Measurements from ENCODE around the gene SMPD2.

Gene SMPD2

DNA sequence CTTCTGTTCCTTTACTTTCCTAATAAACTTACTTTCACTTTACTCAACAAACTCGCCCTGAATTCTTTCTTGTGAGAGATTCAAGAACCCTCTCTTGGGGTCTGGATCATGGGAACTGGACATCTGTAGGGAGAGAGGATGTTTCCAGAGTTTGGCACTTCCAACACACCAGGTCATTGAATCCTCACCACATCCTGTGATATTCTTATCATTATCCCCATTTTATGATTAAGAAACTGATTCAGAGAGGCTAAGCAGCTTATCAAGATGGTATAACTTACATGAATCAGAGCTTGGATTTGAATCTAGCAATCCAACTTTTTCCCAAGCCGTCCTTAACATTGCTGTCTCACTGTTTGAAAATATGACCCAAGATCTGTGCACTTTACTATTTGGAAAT is 15.6 kb upstream of the SMPD2 start:
- DNase-seq (ENCODE audit: insufficient read length) (no peak), FAIRE-seq (no peak)
- TF ChIP-seq POLR2AphosphoS5 (IDR thresholded peaks at IDR 0.05; ENCODE audit: low read depth, low read length) (no peak), POLR2A (IDR thresholded peaks at IDR 0.05; ENCODE audit: low read depth, low read length) (no peak), TAF1 (IDR thresholded peaks at IDR 0.05; ENCODE audit: borderline replicate concordance, low read depth, low read length) (no peak)

- DNase-seq (ENCODE audit: insufficient read length) (no peak), FAIRE-seq (no peak)
- TF ChIP-seq TAF1 (IDR thresholded peaks at IDR 0.05; ENCODE audit: borderline replicate concordance, low read depth, low read length) (no peak), POLR2AphosphoS5 (IDR thresholded peaks at IDR 0.05; ENCODE audit: low read depth, low read length) (no peak), POLR2A (IDR thresholded peaks at IDR 0.05; ENCODE audit: low read depth, low read length) (no peak)
These were observed 11.5 kb upstream of the SMPD2 start for GRCh38 chr6:109428889-109429477.

GRCh38 chr6:109429496-109429895 is 11.0 kb upstream of the SMPD2 start:
- DNase-seq (ENCODE audit: insufficient read length), result no peak
- TF ChIP-seq POLR2A (IDR thresholded peaks at IDR 0.05; ENCODE audit: low read depth, low read length) (no peak), TAF1 (IDR thresholded peaks at IDR 0.05; ENCODE audit: borderline replicate concordance, low read depth, low read length) (no peak), POLR2AphosphoS5 (IDR thresholded peaks at IDR 0.05; ENCODE audit: low read depth, low read length) (no peak)
- no peak for FAIRE-seq

DNA sequence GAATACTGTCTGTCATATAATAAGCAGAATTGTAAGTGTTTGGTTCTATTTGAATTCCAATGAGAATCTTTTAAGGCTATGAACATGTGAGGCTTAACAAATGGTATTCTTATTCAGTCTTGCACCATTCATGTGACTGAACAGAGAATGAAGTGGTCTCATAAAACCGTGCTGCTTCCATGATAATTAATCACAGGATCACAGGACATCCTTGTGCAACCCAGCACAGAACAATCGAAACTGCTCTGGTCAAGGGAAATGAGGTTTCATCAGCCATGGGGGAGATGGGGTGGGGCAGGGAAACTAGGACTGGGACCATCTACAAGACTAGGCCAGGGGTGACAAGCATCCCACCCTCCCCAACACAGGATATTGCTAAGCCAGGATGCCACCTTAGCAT is 6.1 kb upstream of the SMPD2 start:
- DNase-seq (ENCODE audit: insufficient read length) (no peak), FAIRE-seq (no peak)
- no peak for TF ChIP-seq TAF1 (IDR thresholded peaks at IDR 0.05; ENCODE audit: borderline replicate concordance, low read depth, low read length)
- no peak for TF ChIP-seq POLR2A (IDR thresholded peaks at IDR 0.05; ENCODE audit: low read depth, low read length)
- TF ChIP-seq POLR2AphosphoS5 (IDR thresholded peaks at IDR 0.05; ENCODE audit: low read depth, low read length), result no peak

DNA sequence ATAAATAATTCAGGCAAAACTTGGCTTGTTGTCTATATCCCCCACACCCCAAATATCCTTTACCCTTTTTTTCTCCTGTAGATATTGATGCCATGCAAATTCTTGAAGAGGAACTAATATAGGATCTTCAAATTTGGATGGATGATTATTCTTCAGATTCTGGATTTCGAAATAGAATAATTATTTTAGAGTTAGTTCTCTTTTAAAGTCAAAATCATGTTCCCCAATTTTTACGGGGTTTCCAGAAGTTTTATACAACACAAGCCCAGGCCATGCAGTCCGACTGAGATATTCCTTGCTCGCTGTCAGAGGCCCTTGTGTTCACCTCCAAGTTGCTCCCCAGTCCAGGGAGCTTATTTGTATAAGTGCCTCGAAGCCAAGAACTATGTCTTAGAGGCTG is 4.5 kb upstream of the SMPD2 start:
- FAIRE-seq (no peak), DNase-seq (ENCODE audit: insufficient read length) (no peak)
- TF ChIP-seq POLR2AphosphoS5 (IDR thresholded peaks at IDR 0.05; ENCODE audit: low read depth, low read length), result no peak
- no peak for TF ChIP-seq POLR2A (IDR thresholded peaks at IDR 0.05; ENCODE audit: low read depth, low read length)
- no peak for TF ChIP-seq TAF1 (IDR thresholded peaks at IDR 0.05; ENCODE audit: borderline replicate concordance, low read depth, low read length)

- FAIRE-seq (peak; percentile 82), DNase-seq (ENCODE audit: insufficient read length) (no peak)
- TF ChIP-seq POLR2AphosphoS5 (IDR thresholded peaks at IDR 0.05; ENCODE audit: low read depth, low read length), result peak; percentile 47; the same call in 1 of the 2 replicates
- TF ChIP-seq POLR2A (IDR thresholded peaks at IDR 0.05; ENCODE audit: low read depth, low read length), result 0 out of 2 replicates have a peak, but pooled peaks have one; percentile 33
- no peak for TF ChIP-seq TAF1 (IDR thresholded peaks at IDR 0.05; ENCODE audit: borderline replicate concordance, low read depth, low read length)
These were observed 719 bp downstream of the SMPD2 start for GRCh38 chr6:109441069-109441816.

GRCh38 chr6:109442393-109442924 is 1.9 kb downstream of the SMPD2 start:
- no peak for TF ChIP-seq POLR2A (IDR thresholded peaks at IDR 0.05; ENCODE audit: low read depth, low read length)
- no peak for TF ChIP-seq POLR2AphosphoS5 (IDR thresholded peaks at IDR 0.05; ENCODE audit: low read depth, low read length)
- TF ChIP-seq TAF1 (IDR thresholded peaks at IDR 0.05; ENCODE audit: borderline replicate concordance, low read depth, low read length), result no peak
- no peak for FAIRE-seq
- no peak for DNase-seq (ENCODE audit: insufficient read length)

GRCh38 chr6:109443425-109443950 is 3.0 kb downstream of the SMPD2 start:
- FAIRE-seq (no peak), DNase-seq (ENCODE audit: insufficient read length) (no peak)
- TF ChIP-seq TAF1 (IDR thresholded peaks at IDR 0.05; ENCODE audit: borderline replicate concordance, low read depth, low read length) (no peak), POLR2AphosphoS5 (IDR thresholded peaks at IDR 0.05; ENCODE audit: low read depth, low read length) (0 out of 2 replicates have a peak, but pooled peaks have one; percentile 3)

DNA sequence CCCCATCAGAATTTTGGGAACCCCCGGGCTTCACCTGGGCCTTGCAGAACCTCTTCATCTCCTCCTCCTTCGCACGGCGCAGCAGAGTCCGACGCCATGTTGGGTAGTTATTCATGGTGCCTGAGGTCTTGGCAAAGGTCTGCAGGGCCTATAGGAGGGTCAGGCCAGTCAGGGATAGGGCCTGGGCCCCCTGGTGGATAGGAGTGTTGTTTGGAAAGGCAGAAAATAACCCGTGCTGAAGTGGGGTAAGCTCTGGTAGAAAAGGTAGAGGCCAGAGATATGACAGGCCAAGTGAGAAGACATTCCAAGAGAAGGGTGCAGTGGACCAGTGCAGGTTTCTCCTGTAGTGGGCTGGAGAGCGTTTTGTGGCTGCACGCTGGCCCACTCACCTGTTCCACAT is 4.9 kb downstream of the SMPD2 start:
- no peak for TF ChIP-seq TAF1 (IDR thresholded peaks at IDR 0.05; ENCODE audit: borderline replicate concordance, low read depth, low read length)
- TF ChIP-seq POLR2A (IDR thresholded peaks at IDR 0.05; ENCODE audit: low read depth, low read length), result no peak
- TF ChIP-seq POLR2AphosphoS5 (IDR thresholded peaks at IDR 0.05; ENCODE audit: low read depth, low read length), result no peak
- no peak for DNase-seq (ENCODE audit: insufficient read length)
- no peak for FAIRE-seq

- no peak for DNase-seq (ENCODE audit: insufficient read length)
- TF ChIP-seq TAF1 (IDR thresholded peaks at IDR 0.05; ENCODE audit: borderline replicate concordance, low read depth, low read length) (no peak), POLR2AphosphoS5 (IDR thresholded peaks at IDR 0.05; ENCODE audit: low read depth, low read length) (no peak), POLR2A (IDR thresholded peaks at IDR 0.05; ENCODE audit: low read depth, low read length) (no peak)
- no peak for FAIRE-seq
These were observed 5.5 kb downstream of the SMPD2 start for GRCh38 chr6:109446072-109446471.

- peak; percentile 38; the same call in 1 of the 2 replicates for TF ChIP-seq POLR2A (IDR thresholded peaks at IDR 0.05; ENCODE audit: low read depth, low read length)
- TF ChIP-seq POLR2AphosphoS5 (IDR thresholded peaks at IDR 0.05; ENCODE audit: low read depth, low read length), result no peak
- TF ChIP-seq TAF1 (IDR thresholded peaks at IDR 0.05; ENCODE audit: borderline replicate concordance, low read depth, low read length), result no peak
- no peak for DNase-seq (ENCODE audit: insufficient read length)
- no peak for FAIRE-seq
These were observed 6.0 kb downstream of the SMPD2 start for GRCh38 chr6:109446541-109446940.

Data from GM12892 (cell line).